Naive thymus-derived CD4-positive, alpha-beta T cell (primary cell): ENCODE data around the gene COL5A1. TPM values are rescaled to one million over a fixed set of nuclear protein-coding genes. Genes with fewer than 3 reads are reported as not detected.

Experiments used
- ATAC-seq: fragments of 150-1000 bp; cut with Tn5 transposase; 2 replicates; pipeline ENCODE4 v1.10.0; 2021; ENCODE audit warnings: mild to moderate bottlenecking, moderate library complexity
- CTCF ChIA-PET: fragments of 350-600 bp; sonication (Branson Sonifier 250); formaldehyde crosslinking; loops from one replicate; lab custom pipeline; 2021; ENCODE audit warnings: antibody characterized with exemption; lab: Charles Lee
- POLR2A ChIA-PET: fragments of 350-600 bp; sonication (Branson Sonifier 250); formaldehyde crosslinking; loops from one replicate; lab custom pipeline; 2021; ENCODE audit warnings: antibody characterized with exemption, inconsistent platforms; lab: Charles Lee
- DNase-seq, 9 donors: peaks; one replicate each; pipeline versions ENCODE4 v3.0.0 to v3.0.0-alpha.2; 2020 to 2022; ENCODE audit warnings: mixed read lengths in 1 of 9
- H3K27ac ChIP-seq: one replicate; pipeline ENCODE4 v1.7.0; 2013; ENCODE audit warnings: mild to moderate bottlenecking, low read depth, low read length, moderate library complexity
- H3K27me3 ChIP-seq, 2 donors: one replicate each; pipeline ENCODE4 v1.7.0; 2013; ENCODE audit warnings: low read length in 2 of 2, mild to moderate bottlenecking in 2 of 2, moderate library complexity in 2 of 2; ENCODE audit not compliant: control insufficient read depth in 2 of 2, insufficient read depth in 2 of 2
- H3K36me3 ChIP-seq, 3 experiments: 1 replicate in 2 of 3; 2 replicates in 1 of 3; pipeline ENCODE4 v1.7.0; 2013; ENCODE audit warnings: low read length in 3 of 3, mild to moderate bottlenecking in 3 of 3, moderate library complexity in 1 of 3; ENCODE audit not compliant: insufficient read depth in 3 of 3, control insufficient read depth in 2 of 3
- H3K4me1 ChIP-seq, 2 donors: one replicate each; pipeline ENCODE4 v1.7.0; 2013; ENCODE audit warnings: low read length in 2 of 2, mild to moderate bottlenecking in 2 of 2, moderate library complexity in 1 of 2; ENCODE audit not compliant: control insufficient read depth in 2 of 2, insufficient read depth in 2 of 2
- H3K4me3 ChIP-seq: 2 replicates; pipeline ENCODE4 v1.7.0; 2013; ENCODE audit warnings: mild to moderate bottlenecking, low read length
- H3K9me3 ChIP-seq, 3 experiments: 1 replicate in 2 of 3; 2 replicates in 1 of 3; pipeline ENCODE4 v1.7.0; 2013; ENCODE audit warnings: low read length in 3 of 3; ENCODE audit not compliant: control insufficient read depth in 2 of 3
- H3K27ac Mint-ChIP-seq, 9 donors: one replicate each; pipeline ENCODE4 v1.8.0; 2020 to 2022; ENCODE audit warnings: mixed read lengths in 9 of 9, mild to moderate bottlenecking in 8 of 9, moderate library complexity in 5 of 9, inconsistent platforms in 2 of 9
- H3K27me3 Mint-ChIP-seq, 5 donors: one replicate each; pipeline ENCODE4 v1.8.0; 2021 to 2022; ENCODE audit warnings: mixed read lengths in 5 of 5, mild to moderate bottlenecking in 1 of 5
- H3K36me3 Mint-ChIP-seq, 5 donors: one replicate each; pipeline ENCODE4 v1.8.0; 2020 to 2022; ENCODE audit warnings: mixed read lengths in 5 of 5, mild to moderate bottlenecking in 3 of 5, inconsistent platforms in 1 of 5
- H3K4me1 Mint-ChIP-seq, 7 donors: one replicate each; pipeline ENCODE4 v1.8.0; 2020 to 2022; ENCODE audit warnings: mixed read lengths in 7 of 7, mild to moderate bottlenecking in 3 of 7, inconsistent platforms in 1 of 7
- H3K4me3 Mint-ChIP-seq, 10 donors: one replicate each; pipeline ENCODE4 v1.8.0; 2020 to 2022; ENCODE audit warnings: mild to moderate bottlenecking in 10 of 10, mixed read lengths in 10 of 10, moderate library complexity in 6 of 10, inconsistent platforms in 2 of 10
- H3K9me3 Mint-ChIP-seq, 11 donors: one replicate each; pipeline ENCODE4 v1.8.0; 2020 to 2022; ENCODE audit warnings: mixed read lengths in 11 of 11, mild to moderate bottlenecking in 4 of 11, inconsistent platforms in 1 of 11, moderate library complexity in 1 of 11
- intact Hi-C, 2 donors: fragments of 100-400 bp; cut with micrococcal nuclease; formaldehyde crosslinking; loops; one replicate each; pipeline ENCODE4 v1.15.1; 2023
- polyA plus RNA-seq, 2 donors: library from polyadenylated mRNA; unstranded; fragments of 300-500 nt; fragmentation: Illumina TruSeq; gene quantifications; one replicate each; pipeline ENCODE4 v1.2.3, GENCODE V29; 2021
- total RNA-seq, 6 experiments: library from RNA in 5 of 6; stranded (reverse) in 5 of 6; gene quantifications; 1 replicate in 5 of 6; 2 replicates in 1 of 6; pipeline ENCODE4 v1.2.3 and lab custom pipeline; 2021 to 2026

COL5A1 gene
- total and polyA plus RNA-seq, 7 experiments from 2014 or later = 0.16 to 0.56 (median 0.24) TPM; not detected in 2

GRCh38 chr9:134795446-134795845 lies 153.8 kb downstream of the COL5A1 start:
- H3K4me1 ChIP-seq = no peaks in the 10 kb centered on the region
- DNase-seq = no peak
- H3K27ac Mint-ChIP-seq = no peak overlapping the region
- H3K27me3 Mint-ChIP-seq = peaks cover 0 to 26% (median 8%) of the 10 kb centered on the region in 5 donors
- no peaks in the 10 kb centered on the region for H3K9me3 ChIP-seq
- POLR2A ChIA-PET = no interaction called here
- no peak for ATAC-seq
- CTCF ChIA-PET = no interaction called here
- no peaks in the 10 kb centered on the region for H3K36me3 Mint-ChIP-seq
- H3K9me3 Mint-ChIP-seq = no peaks in the 10 kb centered on the region
- peaks cover 0 to 3% (median 0%) of the 10 kb centered on the region in 7 donors for H3K4me1 Mint-ChIP-seq
- no peak overlapping the region for H3K27ac ChIP-seq
- no peaks in the 10 kb centered on the region for H3K27me3 ChIP-seq
- no peak overlapping the region for H3K4me3 ChIP-seq
- no peaks in the 10 kb centered on the region for H3K36me3 ChIP-seq
- no peak overlapping the region for H3K4me3 Mint-ChIP-seq
- intact Hi-C loops = no loop called here

- POLR2A ChIA-PET = no interaction called here
These were observed 155.3 kb downstream of the COL5A1 start for GRCh38 chr9:134796882-134797281.

GRCh38 chr9:134800791-134801339 lies 159.3 kb downstream of the COL5A1 start:
- Mint-ChIP-seq H3K27me3 (peaks cover 0 to 11% (median 0%) of the 10 kb centered on the region in 5 donors), H3K27ac (no peak overlapping the region), H3K4me1 (no peaks in the 10 kb centered on the region), H3K4me3 (no peak overlapping the region), H3K36me3 (peaks cover 0 to 3% (median 0%) of the 10 kb centered on the region in 5 donors), H3K9me3 (no peaks in the 10 kb centered on the region)
- DNase-seq (no peak), ATAC-seq (no peak)
- Histone ChIP-seq H3K9me3 (no peaks in the 10 kb centered on the region), H3K36me3 (no peaks in the 10 kb centered on the region), H3K4me3 (no peak overlapping the region), H3K4me1 (no peaks in the 10 kb centered on the region), H3K27me3 (no peaks in the 10 kb centered on the region), H3K27ac (no peak overlapping the region)
- ChIA-PET CTCF (no interaction called here), POLR2A (no interaction called here)
- intact Hi-C loops = no loop called here

More at GRCh38 chr9:134796882-134797281, 155.3 kb downstream of the COL5A1 start:
- Histone ChIP-seq H3K27ac (no peak overlapping the region), H3K4me3 (no peak overlapping the region), H3K4me1 (no peaks in the 10 kb centered on the region), H3K9me3 (no peaks in the 10 kb centered on the region), H3K27me3 (no peaks in the 10 kb centered on the region), H3K36me3 (no peaks in the 10 kb centered on the region)
- Mint-ChIP-seq H3K27ac (no peak overlapping the region), H3K27me3 (peaks cover 0 to 26% (median 8%) of the 10 kb centered on the region in 5 donors), H3K4me1 (peaks cover 0 to under 1% (median 0%) of the 10 kb centered on the region in 7 donors), H3K9me3 (no peaks in the 10 kb centered on the region), H3K4me3 (no peak overlapping the region), H3K36me3 (no peaks in the 10 kb centered on the region)
- DNase-seq (no peak), ATAC-seq (no peak)
- CTCF ChIA-PET = no interaction called here
- intact Hi-C loops = no loop called here

GRCh38 chr9:134802216-134802795 lies 160.7 kb downstream of the COL5A1 start:
- intact Hi-C loops = no loop called here
- Histone ChIP-seq H3K36me3 (no peaks in the 10 kb centered on the region), H3K27me3 (no peaks in the 10 kb centered on the region), H3K4me3 (no peak overlapping the region), H3K4me1 (no peaks in the 10 kb centered on the region), H3K27ac (no peak overlapping the region), H3K9me3 (no peaks in the 10 kb centered on the region)
- ATAC-seq (no peak), DNase-seq (no peak)
- no peak overlapping the region for H3K4me3 Mint-ChIP-seq
- no peak overlapping the region for H3K27ac Mint-ChIP-seq
- ChIA-PET CTCF (no interaction called here), POLR2A (no interaction called here)
- H3K4me1 Mint-ChIP-seq = no peaks in the 10 kb centered on the region
- H3K36me3 Mint-ChIP-seq = peaks cover 0 to 3% (median 0%) of the 10 kb centered on the region in 5 donors
- no peaks in the 10 kb centered on the region for H3K9me3 Mint-ChIP-seq
- peaks cover 0 to 3% (median 0%) of the 10 kb centered on the region in 5 donors for H3K27me3 Mint-ChIP-seq

GRCh38 chr9:134804871-134805270 lies 163.3 kb downstream of the COL5A1 start:
- Mint-ChIP-seq H3K27ac (no peak overlapping the region), H3K9me3 (no peaks in the 10 kb centered on the region), H3K4me1 (no peaks in the 10 kb centered on the region), H3K36me3 (peaks cover 0 to 3% (median 0%) of the 10 kb centered on the region in 5 donors), H3K4me3 (no peak overlapping the region), H3K27me3 (no peaks in the 10 kb centered on the region)
- Histone ChIP-seq H3K4me1 (no peaks in the 10 kb centered on the region), H3K27ac (no peak overlapping the region), H3K4me3 (no peak overlapping the region), H3K36me3 (no peaks in the 10 kb centered on the region), H3K9me3 (no peaks in the 10 kb centered on the region), H3K27me3 (no peaks in the 10 kb centered on the region)
- ChIA-PET POLR2A (no interaction called here), CTCF (no interaction called here)
- intact Hi-C loops = no loop called here
- DNase-seq (no peak), ATAC-seq (no peak)

- Mint-ChIP-seq H3K36me3 (peaks cover 0 to 3% (median 0%) of the 10 kb centered on the region in 5 donors), H3K9me3 (no peaks in the 10 kb centered on the region), H3K4me1 (no peaks in the 10 kb centered on the region), H3K27me3 (no peaks in the 10 kb centered on the region), H3K4me3 (no peak overlapping the region), H3K27ac (no peak overlapping the region)
- Histone ChIP-seq H3K27ac (no peak overlapping the region), H3K4me1 (no peaks in the 10 kb centered on the region), H3K36me3 (no peaks in the 10 kb centered on the region), H3K4me3 (no peak overlapping the region), H3K9me3 (no peaks in the 10 kb centered on the region), H3K27me3 (no peaks in the 10 kb centered on the region)
- CTCF ChIA-PET = no interaction called here
- POLR2A ChIA-PET = no interaction called here
- intact Hi-C loops = no loop called here
- no peak for ATAC-seq
- DNase-seq = no peak
These were observed 166.3 kb downstream of the COL5A1 start for GRCh38 chr9:134807716-134808446.
